Stimulated activated CD8-positive, alpha-beta memory T cell treated with anti-CD3 and anti-CD28 coated beads, Interleukin-12 subunit alpha, Interleukin-12 subunit beta, amount 100 ng/mL, for 4 hours (primary cell): ENCODE results near the gene KRT7.

Experiments used
- DNase-seq: peaks from one replicate; pipeline ENCODE4 v3.0.0-alpha.2; 2020; ENCODE audit warnings: low read depth

The KRT7 gene

GRCh38 chr12:52211716-52212585 lies 21.1 kb upstream of the KRT7 start:
- no peak for DNase-seq

GRCh38 chr12:52212701-52213563 lies 20.1 kb upstream of the KRT7 start:
- no peak for DNase-seq

- DNase-seq, result no peak
Measured at GRCh38 chr12:52213564-52214420, 19.3 kb upstream of the KRT7 start.

GRCh38 chr12:52214421-52214802 lies 18.6 kb upstream of the KRT7 start:
- no peak for DNase-seq

- no peak for DNase-seq
Measured at GRCh38 chr12:52215587-52216031, 17.4 kb upstream of the KRT7 start.

GRCh38 chr12:52216100-52216499 lies 16.9 kb upstream of the KRT7 start:
- DNase-seq, result no peak

GRCh38 chr12:52216807-52217206 lies 16.2 kb upstream of the KRT7 start:
- no peak for DNase-seq

GRCh38 chr12:52217223-52217622 lies 15.8 kb upstream of the KRT7 start:
- no peak for DNase-seq

- no peak for DNase-seq
Measured at GRCh38 chr12:52218001-52218400, 15.0 kb upstream of the KRT7 start.

- no peak for DNase-seq
Measured at GRCh38 chr12:52220477-52220876, 12.6 kb upstream of the KRT7 start.

- no peak for DNase-seq
Measured at GRCh38 chr12:52221070-52221781, 11.8 kb upstream of the KRT7 start.

- no peak for DNase-seq
Measured at GRCh38 chr12:52221912-52222457, 11.1 kb upstream of the KRT7 start.

GRCh38 chr12:52222692-52223091 lies 10.4 kb upstream of the KRT7 start:
- DNase-seq, result no peak

- no peak for DNase-seq
Measured at GRCh38 chr12:52223406-52224039, 9.5 kb upstream of the KRT7 start.

GRCh38 chr12:52224151-52224550 lies 8.9 kb upstream of the KRT7 start:
- DNase-seq, result no peak

- DNase-seq, result no peak
Measured at GRCh38 chr12:52225752-52226151, 7.3 kb upstream of the KRT7 start.

GRCh38 chr12:52226446-52226845 lies 6.6 kb upstream of the KRT7 start:
- DNase-seq, result no peak

- no peak for DNase-seq
Measured at GRCh38 chr12:52227606-52228166, 5.4 kb upstream of the KRT7 start.

- DNase-seq, result no peak
Measured at GRCh38 chr12:52228366-52228765, 4.7 kb upstream of the KRT7 start.

GRCh38 chr12:52228931-52229330 lies 4.1 kb upstream of the KRT7 start:
- DNase-seq, result no peak
